Inferior parietal cortex (tissue), 1 donor: ENCODE results near the gene SIRPD.
A peak's percentile ranks its signal among the peaks of the same experiment; 100 is the strongest.
"Not testable (repeated sequence)": the region's sequence is repeated elsewhere in the genome, so short reads cannot be mapped to it uniquely, and the experiment has no call there.

Experiments
- DNase-seq: peaks from one replicate; pipeline ENCODE4 v3.0.0-alpha.2; 2016; ENCODE audit errors: extremely low spot score

Gene SIRPD

GRCh38 chr20:1537731-1538058 is 19.8 kb downstream of the SIRPD start:
- DNase-seq, result no peak

- DNase-seq, result no peak
Observed at GRCh38 chr20:1536893-1537730, 20.4 kb downstream of the SIRPD start.

GRCh38 chr20:1535420-1536175 is 21.9 kb downstream of the SIRPD start:
- no peak for DNase-seq

GRCh38 chr20:1534526-1534925 is 23.0 kb downstream of the SIRPD start:
- DNase-seq, result no peak

GRCh38 chr20:1533059-1533458 is 24.4 kb downstream of the SIRPD start:
- no peak for DNase-seq

- DNase-seq, result no peak
Observed at GRCh38 chr20:1528811-1529210, 28.7 kb downstream of the SIRPD start.

- no peak for DNase-seq
Observed at GRCh38 chr20:1527923-1528322, 29.6 kb downstream of the SIRPD start.

GRCh38 chr20:1526896-1527295 is 30.6 kb downstream of the SIRPD start:
- DNase-seq, result no peak

GRCh38 chr20:1526310-1526709 is 31.2 kb downstream of the SIRPD start:
- DNase-seq, result no peak

GRCh38 chr20:1524004-1524403 is 33.5 kb downstream of the SIRPD start:
- no peak for DNase-seq

GRCh38 chr20:1517010-1517409 is 40.5 kb downstream of the SIRPD start:
- DNase-seq, result no peak

GRCh38 chr20:1513801-1514200 is 43.7 kb downstream of the SIRPD start:
- DNase-seq, result no peak

- peak; percentile 69 for DNase-seq
Observed at GRCh38 chr20:1509237-1509636, 48.3 kb downstream of the SIRPD start.

GRCh38 chr20:1508574-1508973 is 48.9 kb downstream of the SIRPD start:
- DNase-seq, result no peak

GRCh38 chr20:1507276-1507675 is 50.2 kb downstream of the SIRPD start:
- no peak for DNase-seq

GRCh38 chr20:1505871-1506270 is 51.6 kb downstream of the SIRPD start:
- DNase-seq, result no peak

- no peak for DNase-seq
Observed at GRCh38 chr20:1505361-1505760, 52.1 kb downstream of the SIRPD start.

- peak; percentile 73 for DNase-seq
Observed at GRCh38 chr20:1503564-1504227, 53.8 kb downstream of the SIRPD start.

- DNase-seq, result no peak
Observed at GRCh38 chr20:1500496-1500895, 57.0 kb downstream of the SIRPD start.

GRCh38 chr20:1499528-1500420 is 57.7 kb downstream of the SIRPD start:
- DNase-seq, result no peak

- not testable (repeated sequence) for DNase-seq
Observed at GRCh38 chr20:1497371-1497770, 60.1 kb downstream of the SIRPD start.

GRCh38 chr20:1496930-1497329 is 60.6 kb downstream of the SIRPD start:
- no peak for DNase-seq
